H1 (cell line): ENCODE results near the gene KCNE4. TPM values are rescaled to one million over a fixed set of nuclear protein-coding genes. Genes with fewer than 3 reads are reported as not detected.

Experiments
- CTCF ChIA-PET: fragments of 300-600 bp; sonication (Branson Sonifier 250); formaldehyde crosslinking; loops from one replicate; lab custom pipeline; 2021; ENCODE audit not compliant: partially characterized antibody; lab: Charles Lee
- POLR2A ChIA-PET: fragments of 300-600 bp; sonication (Branson Sonifier 250); formaldehyde crosslinking; loops from one replicate; lab custom pipeline; 2021; ENCODE audit warnings: inconsistent platforms; ENCODE audit not compliant: partially characterized antibody; lab: Charles Lee
- DNase-seq, 2 experiments: peaks; one replicate each; pipeline versions ENCODE4 v3.0.0 to v3.0.0-alpha.2; 2010 to 2022; ENCODE audit warnings: low spot score in 2 of 2, low read depth in 1 of 2, mixed read lengths in 1 of 2
- FAIRE-seq: peaks from 2 replicates; lab custom pipeline; 2011; peaks lifted over from hg19 to GRCh38; lab: Jason Lieb, UNC
- H2AFZ ChIP-seq: 2 replicates; pipeline ENCODE4 v1.8.1; 2012; ENCODE audit warnings: low read length, inconsistent platforms
- H2AK5ac ChIP-seq: 2 replicates; pipeline ENCODE4 v1.6.1; 2013; ENCODE audit warnings: low read depth, low read length
- H2BK120ac ChIP-seq: replicated peaks from 2 replicates; pipeline ENCODE3; 2013; ENCODE audit warnings: low read depth, low read length, inconsistent platforms
- H2BK12ac ChIP-seq: 2 replicates; pipeline ENCODE4 v1.6.1; 2013; ENCODE audit warnings: low read depth, low read length
- H2BK15ac ChIP-seq: 2 replicates; pipeline ENCODE4 v1.6.1; 2013; ENCODE audit warnings: low read length
- H2BK20ac ChIP-seq: 2 replicates; pipeline ENCODE4 v1.6.1; 2013; ENCODE audit warnings: low read length
- H2BK5ac ChIP-seq: 2 replicates; pipeline ENCODE4 v1.6.1; 2013; ENCODE audit warnings: low read depth, low read length
- H3K14ac ChIP-seq: 2 replicates; pipeline ENCODE4 v1.6.1; 2013; ENCODE audit warnings: inconsistent platforms; ENCODE audit not compliant: insufficient read length
- H3K18ac ChIP-seq: 2 replicates; pipeline ENCODE4 v1.6.1; 2013; ENCODE audit warnings: low read length; ENCODE audit errors: extremely low read depth
- H3K23ac ChIP-seq: 2 replicates; pipeline ENCODE4 v1.6.1; 2013; ENCODE audit warnings: inconsistent platforms; ENCODE audit not compliant: insufficient read length
- H3K23me2 ChIP-seq: 2 replicates; pipeline ENCODE4 v1.6.1; 2013; ENCODE audit warnings: low read depth, low read length
- H3K27ac ChIP-seq: 2 replicates; pipeline ENCODE4 v1.6.1; 2011; ENCODE audit warnings: low read depth, low read length, inconsistent platforms
- H3K27me3 ChIP-seq, 4 experiments: replicated peaks in 1 of 4; 1 replicate in 1 of 4; 2 replicates in 3 of 4; pipeline versions ENCODE4 v1.6.1 to v1.8.1; 2011 to 2013; ENCODE audit warnings: low read length in 3 of 4, mild to moderate bottlenecking in 3 of 4, inconsistent platforms in 2 of 4, mixed read lengths in 2 of 4, moderate library complexity in 1 of 4; ENCODE audit not compliant: control insufficient read depth in 3 of 4, insufficient read depth in 3 of 4; ENCODE audit errors: extremely low read depth in 1 of 4
- H3K36me3 ChIP-seq, 4 experiments: 2 replicates each; pipeline versions ENCODE4 v1.6.1 to v1.8.1; 2011 to 2013; ENCODE audit warnings: mild to moderate bottlenecking in 4 of 4, low read length in 3 of 4, moderate library complexity in 2 of 4, control low read depth in 1 of 4, inconsistent platforms in 1 of 4; ENCODE audit not compliant: insufficient read depth in 4 of 4, control insufficient read depth in 2 of 4
- H3K4ac ChIP-seq: replicated peaks from 2 replicates; pipeline ENCODE3; 2013; ENCODE audit warnings: low read length, low read depth, mixed read lengths, inconsistent platforms; ENCODE audit not compliant: insufficient read length
- H3K4me1 ChIP-seq, 4 experiments: replicated peaks in 1 of 4; 1 replicate in 1 of 4; 2 replicates in 3 of 4; pipeline versions ENCODE4 v1.6.1 to v1.8.1; 2011 to 2013; ENCODE audit warnings: low read length in 3 of 4, inconsistent platforms in 2 of 4, mixed read lengths in 1 of 4; ENCODE audit not compliant: insufficient read depth in 4 of 4, control insufficient read depth in 3 of 4
- H3K4me2 ChIP-seq, 2 experiments: 2 replicates each; pipeline versions ENCODE4 v1.6.1 to v1.8.1; 2011 to 2013; ENCODE audit warnings: low read depth in 2 of 2, low read length in 2 of 2, control low read depth in 1 of 2, inconsistent platforms in 1 of 2, mild to moderate bottlenecking in 1 of 2; ENCODE audit not compliant: insufficient read depth in 1 of 2
- H3K4me3 ChIP-seq, 4 experiments: fragments of 200-600, 300-600 bp in 1 of 4; sonication (generic), shearing (Covaris generic), sonication (Bioruptor Twin) in 1 of 4; 2 replicates each; pipeline versions ENCODE4 v1.5.1 to v1.8.1; 2011 to 2016; ENCODE audit warnings: low read length in 4 of 4, low read depth in 3 of 4, control low read depth in 2 of 4, inconsistent platforms in 2 of 4, mild to moderate bottlenecking in 2 of 4, mixed read lengths in 1 of 4, moderate library complexity in 1 of 4; ENCODE audit not compliant: insufficient read depth in 2 of 4; ENCODE audit errors: extremely low read depth in 1 of 4
- H3K56ac ChIP-seq: replicated peaks from 2 replicates; pipeline ENCODE3; 2013; ENCODE audit warnings: low read depth, mild to moderate bottlenecking, mixed read lengths, low read length, inconsistent platforms; ENCODE audit not compliant: insufficient read length
- H3K79me1 ChIP-seq: 2 replicates; pipeline ENCODE4 v1.6.1; 2013; ENCODE audit warnings: low read depth, low read length, control low read depth
- H3K79me2 ChIP-seq, 2 experiments: 2 replicates each; pipeline versions ENCODE4 v1.6.1 to v1.8.1; 2012 to 2013; ENCODE audit warnings: low read length in 2 of 2, mild to moderate bottlenecking in 2 of 2, inconsistent platforms in 1 of 2; ENCODE audit not compliant: insufficient read depth in 2 of 2, control insufficient read depth in 1 of 2
- H3K9ac ChIP-seq, 4 experiments: replicated peaks in 1 of 4; 1 replicate in 1 of 4; 2 replicates in 3 of 4; pipeline versions ENCODE4 v1.6.1 to v1.8.1; 2011 to 2013; ENCODE audit warnings: low read depth in 3 of 4, low read length in 3 of 4, control low read depth in 2 of 4, mild to moderate bottlenecking in 2 of 4, moderate library complexity in 2 of 4, inconsistent platforms in 1 of 4; ENCODE audit errors: extremely low read depth in 1 of 4
- H3K9me3 ChIP-seq, 2 experiments: 2 replicates each; pipeline versions ENCODE4 v1.6.1 to v1.8.1; 2012 to 2013; ENCODE audit warnings: mild to moderate bottlenecking in 2 of 2, moderate library complexity in 2 of 2, control low read depth in 1 of 2, inconsistent platforms in 1 of 2, low read depth in 1 of 2, low read length in 1 of 2, mixed read lengths in 1 of 2; ENCODE audit not compliant: insufficient read depth in 2 of 2
- H4K20me1 ChIP-seq, 2 experiments: replicated peaks in 1 of 2; 2 replicates each; pipeline versions ENCODE3 to v1.8.1; 2011 to 2013; ENCODE audit warnings: inconsistent platforms in 2 of 2, low read length in 2 of 2, mild to moderate bottlenecking in 1 of 2; ENCODE audit not compliant: insufficient read depth in 2 of 2, control insufficient read depth in 1 of 2
- H4K5ac ChIP-seq: 2 replicates; pipeline ENCODE4 v1.6.1; 2013; ENCODE audit warnings: low read length, low read depth, mixed read lengths, inconsistent platforms; ENCODE audit not compliant: insufficient read length
- H4K8ac ChIP-seq: 2 replicates; pipeline ENCODE4 v1.8.0; 2013; ENCODE audit warnings: mild to moderate bottlenecking, moderate library complexity, low read length, inconsistent platforms; ENCODE audit not compliant: insufficient read depth; ENCODE audit errors: extremely low read depth
- H4K91ac ChIP-seq: replicated peaks from 2 replicates; pipeline ENCODE3; 2013; ENCODE audit warnings: low read length, mixed read lengths, inconsistent platforms; ENCODE audit not compliant: insufficient read length
- ASH2L ChIP-seq: fragments of 200-600, 300-600 bp; sonication (generic); IDR thresholded peaks from one replicate; pipeline ENCODE4 v1.7.1; 2017; ENCODE audit warnings: low read length
- CTBP2 ChIP-seq: IDR thresholded peaks from 2 replicates; pipeline ENCODE4 v1.7.0; 2011; ENCODE audit warnings: borderline replicate concordance, mild to moderate bottlenecking, moderate library complexity, mixed read lengths, low read length; ENCODE audit not compliant: insufficient read depth, insufficient read length
- KDM5A ChIP-seq: fragments of 200-600 bp; IDR thresholded peaks from 2 replicates; pipeline ENCODE4 v1.7.1; 2012; ENCODE audit warnings: mild to moderate bottlenecking, low read length, inconsistent platforms, mixed read lengths
- NRF1 ChIP-seq: IDR thresholded peaks from 2 replicates; pipeline ENCODE4 v1.6.1; 2011; ENCODE audit warnings: mild to moderate bottlenecking, low read depth, low read length, improper control_type of control experiment
- PHF8 ChIP-seq: fragments of 200-600 bp; sonication (generic); conservative IDR thresholded peaks from 2 replicates; pipeline ENCODE4 v1.7.1; 2012; ENCODE audit warnings: low read depth, mild to moderate bottlenecking, inconsistent platforms, low read length, moderate library complexity
- SIN3A ChIP-seq, 2 experiments: IDR thresholded peaks in 1 of 2; conservative IDR thresholded peaks in 1 of 2; 2 replicates each; pipeline ENCODE4 v1.6.1; 2011 to 2012; ENCODE audit warnings: low read length in 2 of 2, improper control_type of control experiment in 1 of 2, low read depth in 1 of 2, mild to moderate bottlenecking in 1 of 2
- TAF1 ChIP-seq: IDR thresholded peaks from 2 replicates; pipeline ENCODE4 v1.6.1; 2011; ENCODE audit warnings: mild to moderate bottlenecking, low read depth, low read length
- TCF12 ChIP-seq: IDR thresholded peaks from 2 replicates; pipeline ENCODE4 v1.6.1; 2011; ENCODE audit warnings: low read depth, mild to moderate bottlenecking, low read length
- TEAD4 ChIP-seq: IDR thresholded peaks from 2 replicates; pipeline ENCODE4 v1.6.1; 2012; ENCODE audit warnings: low read depth, low read length, inconsistent platforms, mixed read lengths
- WGBS, 2 experiments: shearing (Covaris generic) in 1 of 2; methylation state at CpG; one replicate each; pipeline versions ENCODE4 v1.1.6 to v1.1.7; 2013 to 2015; ENCODE audit warnings: low lambda C conversion rate in 2 of 2, mixed read lengths in 2 of 2, inconsistent platforms in 1 of 2, low coverage in 1 of 2, missing lambda C conversion rate in 1 of 2; ENCODE audit not compliant: insufficient replicate concordance in 2 of 2, insufficient coverage in 1 of 2, insufficient read length in 1 of 2; ENCODE audit errors: extremely low coverage in 1 of 2, missing lambda C conversion rate in 1 of 2; 5-methylcytosine and 5-hydroxymethylcytosine counted together
- polyA plus RNA-seq, 7 experiments: library from polyadenylated mRNA; depleted of rRNA in 3 of 7; stranded (reverse) in 5 of 7; unstranded in 2 of 7; fragments of >200 nt in 5 of 7; fragments of 200-250 nt in 2 of 7; gene quantifications; 1 replicate in 5 of 7; 2 replicates in 1 of 7; 4 replicates in 1 of 7; pipeline versions ENCODE4 v1.2.1 to v1.2.3, GENCODE V29; 2011 to 2013; ENCODE audit warnings: missing spikeins in 2 of 7, mixed read lengths in 2 of 7
- total RNA-seq: library from RNA; stranded (reverse); fragmentation: NEBNext Ultra II Directional; extraction: Animal tissue kit (Norgen Biotek cat#: 25700); gene quantifications from 2 replicates; pipeline ENCODE4 v1.2.1, GENCODE V29; 2021
- TF ChIP-seq, protein P1 (sequence below): IDR thresholded peaks from 2 replicates; pipeline ENCODE4 v1.6.1; 2011; ENCODE audit warnings: low read depth, mild to moderate bottlenecking, low read length; ENCODE audit not compliant: insufficient read depth

The KCNE4 gene
- total and polyA plus RNA-seq, 2 of the 8 experiments (the other 6 are each of a cell fraction or from before 2014, with no cell fraction given) = 0.08 to 0.09 TPM

DNA sequence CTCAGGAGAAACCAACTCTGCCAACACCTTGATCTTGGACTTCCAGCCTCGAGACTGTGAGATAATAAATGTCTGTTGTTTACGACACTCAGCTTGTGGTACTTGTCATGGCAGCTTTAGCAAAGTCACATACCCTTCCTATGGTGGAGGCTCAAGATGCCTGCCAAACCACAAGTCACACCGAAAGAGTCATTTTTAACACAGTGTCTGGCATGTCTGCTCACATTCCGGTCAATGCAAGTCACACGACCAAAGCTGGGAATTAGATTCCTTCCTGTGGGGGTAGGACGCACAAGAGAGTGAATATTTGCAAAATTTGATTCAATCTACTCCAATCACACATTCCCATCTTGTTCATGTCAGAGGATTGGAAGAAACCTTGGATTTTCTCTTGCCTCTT is 24.6 kb downstream of the KCNE4 start:
- no peak overlapping the region for H3K56ac ChIP-seq
- no peaks in the 10 kb centered on the region for H3K4me1 ChIP-seq
- H2BK5ac ChIP-seq = no peak overlapping the region
- no peaks in the 10 kb centered on the region for H4K20me1 ChIP-seq
- H4K91ac ChIP-seq = no peak overlapping the region
- TF ChIP-seq KDM5A = no peak
- TF ChIP-seq SIN3A (conservative IDR thresholded peaks at IDR 0.05 in 1 of 2, IDR thresholded peaks at IDR 0.05 in 1 of 2; ENCODE audit: low read depth in 1 of 2, low read length in 2 of 2) = no peak
- TF ChIP-seq ASH2L = no peak
- no peak for TF ChIP-seq TCF12
- TF ChIP-seq TAF1 = no peak
- TF ChIP-seq CTBP2 = no peak
- no peak for TF ChIP-seq NRF1
- TF ChIP-seq, protein P1, sequence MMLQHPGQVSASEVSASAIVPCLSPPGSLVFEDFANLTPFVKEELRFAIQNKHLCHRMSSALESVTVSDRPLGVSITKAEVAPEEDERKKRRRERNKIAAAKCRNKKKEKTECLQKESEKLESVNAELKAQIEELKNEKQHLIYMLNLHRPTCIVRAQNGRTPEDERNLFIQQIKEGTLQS = no peak
- TF ChIP-seq PHF8 = no peak
- no peak for TF ChIP-seq TEAD4
- no peak overlapping the region for H3K9ac ChIP-seq
- no peak overlapping the region for H3K4ac ChIP-seq
- H2BK15ac ChIP-seq = no peak overlapping the region
- no peak overlapping the region for H2AFZ ChIP-seq
- H2BK12ac ChIP-seq = no peak overlapping the region
- no peaks in the 10 kb centered on the region for H3K79me1 ChIP-seq
- no peak overlapping the region for H3K4me3 ChIP-seq
- no peaks in the 10 kb centered on the region for H3K27me3 ChIP-seq
- no peaks in the 10 kb centered on the region for H3K23me2 ChIP-seq
- H3K27ac ChIP-seq = no peak overlapping the region
- no peak overlapping the region for H4K5ac ChIP-seq
- no peaks in the 10 kb centered on the region for H3K79me2 ChIP-seq
- H3K9me3 ChIP-seq = no peaks in the 10 kb centered on the region
- CTCF ChIA-PET = no interaction called here
- H2BK20ac ChIP-seq = no peak overlapping the region
- H2AK5ac ChIP-seq = no peak overlapping the region
- DNase-seq = no peak
- no peak for FAIRE-seq
- no peak overlapping the region for H4K8ac ChIP-seq
- no peak overlapping the region for H3K23ac ChIP-seq
- WGBS, 2 experiments = 98% methylated on average over 6 of the region's 6 CpGs; no CpG with 5 or more reads in 1 of the 2 experiments
- POLR2A ChIA-PET = no interaction called here
- no peaks in the 10 kb centered on the region for H3K36me3 ChIP-seq
- no peak overlapping the region for H2BK120ac ChIP-seq
- H3K18ac ChIP-seq = no peak overlapping the region
- H3K14ac ChIP-seq = no peak overlapping the region
- H3K4me2 ChIP-seq = no peak overlapping the region
